NCI-H187 (cell line): ENCODE results near the gene PAGE2.
"Not testable (repeated sequence)": the region's sequence is repeated elsewhere in the genome, so short reads cannot be mapped to it uniquely, and the experiment has no call there.

Source experiments
- DNase-seq, 2 experiments: peaks; one replicate each; lab custom pipeline; 2025; lab: John Stamatoyannopoulos, UW

The PAGE2 gene

DNA sequence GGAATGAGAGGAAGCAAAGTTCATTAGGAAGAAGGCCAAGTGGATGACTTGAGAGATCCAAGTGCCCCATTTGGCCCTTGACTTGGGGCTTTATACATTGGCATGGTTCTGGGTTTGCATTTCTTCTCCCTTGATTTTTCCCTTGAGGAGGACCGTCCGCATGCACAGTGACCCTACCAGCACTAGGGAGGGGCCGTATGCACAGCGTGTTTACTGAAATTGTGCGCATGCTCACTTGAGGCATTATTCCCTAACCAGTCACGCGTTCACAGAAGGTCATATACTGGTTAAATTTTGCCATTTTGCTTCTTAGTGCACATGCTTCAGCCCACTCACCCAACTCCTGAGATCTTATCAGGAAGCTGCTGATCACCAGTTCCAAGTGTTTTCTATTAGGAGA lies 35.1 kb downstream of the PAGE2 start:
- no peak for DNase-seq

DNA sequence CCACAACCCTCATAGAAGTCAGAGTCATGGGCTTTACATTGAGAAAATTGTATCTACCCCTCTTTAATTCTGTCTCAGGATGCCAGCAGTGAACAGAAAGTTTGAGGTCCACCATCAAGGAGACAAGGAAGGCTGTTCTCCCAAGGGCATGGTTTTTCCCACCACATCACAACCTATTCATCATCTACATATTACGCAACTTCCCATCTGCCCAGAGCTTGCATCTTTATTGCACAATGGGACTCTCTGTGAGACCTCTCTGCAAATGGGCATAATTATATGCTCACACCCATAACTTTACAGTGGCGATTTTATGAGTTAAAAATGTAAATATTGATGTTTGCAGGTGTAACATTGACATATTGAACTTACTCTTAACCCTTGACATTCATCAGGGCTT lies 38.9 kb downstream of the PAGE2 start:
- DNase-seq, result no peak

DNA sequence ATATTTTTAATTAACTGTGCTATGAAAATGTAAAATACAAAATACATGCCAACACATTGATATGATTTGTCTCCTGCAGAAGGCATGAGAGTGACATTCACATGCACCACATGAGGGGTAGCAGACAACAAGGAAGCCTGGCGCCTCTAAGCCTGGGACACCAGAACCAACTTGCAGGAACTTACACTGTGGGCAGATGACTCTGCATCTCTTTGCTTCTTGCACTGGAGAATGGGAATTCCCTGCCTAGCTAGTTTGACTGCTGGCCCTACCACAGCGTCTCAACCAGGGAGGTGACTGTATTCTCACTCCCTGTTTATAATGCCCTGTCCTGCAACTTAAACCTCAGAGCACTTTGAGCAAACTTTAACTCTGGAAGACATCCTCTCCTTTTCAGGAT lies 40.5 kb downstream of the PAGE2 start:
- no peak for DNase-seq

DNA sequence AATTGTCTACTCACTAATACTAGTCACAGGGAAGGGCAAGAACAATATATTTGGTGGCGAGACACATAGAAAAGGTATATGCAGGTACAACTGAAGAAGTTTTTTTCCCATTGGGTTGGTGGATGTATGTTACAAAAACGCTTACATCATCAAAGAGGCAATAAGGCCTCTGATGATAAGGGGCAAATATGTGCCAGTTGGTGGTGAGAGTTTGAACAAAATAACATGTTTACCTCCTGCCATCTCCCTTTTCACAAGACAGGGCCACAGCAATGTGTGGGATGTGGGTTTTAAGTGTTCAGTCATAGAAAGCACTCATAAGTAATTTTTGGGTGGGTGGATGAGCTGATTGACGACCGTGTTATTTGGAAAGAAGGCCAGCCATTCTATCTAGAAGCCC lies 41.7 kb downstream of the PAGE2 start:
- DNase-seq, result no peak

DNA sequence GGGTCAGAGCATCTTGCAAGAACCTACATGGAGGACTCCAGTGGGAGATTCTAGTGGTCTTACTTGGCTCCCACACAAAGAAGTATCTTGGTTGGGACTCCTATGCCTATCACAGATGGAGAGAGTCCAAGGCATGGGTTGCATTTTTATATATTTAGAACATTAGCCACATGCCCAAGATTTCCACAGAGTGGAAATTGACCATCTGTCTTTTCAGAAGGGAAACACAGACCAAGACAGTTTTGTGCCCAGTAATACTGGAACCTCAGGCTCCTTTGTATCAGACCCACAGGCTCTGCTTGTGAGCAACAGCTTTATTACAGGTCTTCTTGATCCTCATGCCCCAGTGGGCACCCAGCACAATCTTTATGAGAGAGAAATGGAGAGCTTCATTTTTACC lies 43.6 kb downstream of the PAGE2 start:
- DNase-seq, result no peak

DNA sequence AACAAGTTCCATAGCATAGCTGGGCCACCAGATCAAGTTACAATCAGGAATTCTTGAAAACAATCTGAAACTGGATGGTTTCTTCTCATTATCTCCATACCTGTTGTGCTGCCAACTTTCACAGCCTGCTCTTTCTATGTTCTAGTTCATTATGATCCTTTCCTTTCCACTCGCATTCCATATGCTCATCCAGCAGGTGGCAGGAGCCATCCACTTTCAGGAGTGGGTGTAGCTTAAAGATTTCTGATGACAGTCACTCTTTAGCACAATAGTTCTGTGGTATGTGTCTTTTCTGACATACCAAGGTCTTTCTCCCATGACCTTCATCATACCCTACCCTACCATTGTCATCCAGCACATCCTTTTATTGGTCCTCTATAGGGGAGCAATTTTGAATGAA lies 46.4 kb downstream of the PAGE2 start:
- DNase-seq, result no peak

DNA sequence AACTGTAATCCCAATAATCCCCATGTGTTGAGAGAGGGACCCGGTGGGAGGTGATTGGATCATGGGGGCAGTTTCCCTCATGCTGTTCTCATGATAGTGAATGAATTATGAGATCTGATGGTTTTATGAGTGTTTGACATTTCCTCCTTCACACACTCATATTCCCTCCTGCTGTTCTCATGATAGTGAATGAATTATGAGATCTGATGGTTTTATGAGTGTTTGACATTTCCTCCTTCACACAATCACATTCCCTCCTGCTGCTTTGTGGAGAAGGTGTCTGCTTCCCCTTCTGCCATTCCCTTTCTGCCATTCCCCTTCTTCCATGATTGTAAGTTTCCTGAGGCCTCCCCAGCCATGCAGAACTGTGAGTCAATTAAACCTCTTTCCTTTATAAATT lies 52.0 kb downstream of the PAGE2 start:
- DNase-seq, result not testable (repeated sequence)
